ENCODE data around the gene ITPR2.

DNA sequence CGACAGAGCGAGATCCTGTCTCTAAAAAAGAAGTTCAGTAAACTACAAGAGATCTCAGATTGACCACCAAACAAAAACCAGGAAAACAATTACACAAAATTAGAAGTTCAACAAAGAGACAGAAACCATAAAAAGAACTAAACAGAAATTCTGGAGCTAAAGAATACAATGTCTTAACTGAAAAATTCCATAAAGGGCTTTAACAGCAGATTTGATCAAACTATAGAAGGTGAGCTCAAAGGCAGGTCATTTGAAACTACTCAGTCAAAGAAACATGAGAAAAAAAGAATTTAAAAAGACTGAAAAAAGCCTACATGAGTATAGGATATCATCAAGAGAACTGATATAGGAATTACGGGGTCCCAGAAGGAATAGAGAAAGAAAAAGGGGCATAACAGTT, 71.2 kb downstream of the ITPR2 start:
- TF ChIP-seq RAD21 (IDR thresholded peaks at IDR 0.05) (no peak), YY1 (IDR thresholded peaks at IDR 0.05) (no peak), JUND (IDR thresholded peaks at IDR 0.05) (no peak), FOXA1 (IDR thresholded peaks at IDR 0.05) (no peak), TAF1 (conservative IDR thresholded peaks at IDR 0.05) (no peak), SP1 (IDR thresholded peaks at IDR 0.05) (no peak), RXRA (IDR thresholded peaks at IDR 0.05) (no peak)
- TF ChIP-seq, protein P1, sequence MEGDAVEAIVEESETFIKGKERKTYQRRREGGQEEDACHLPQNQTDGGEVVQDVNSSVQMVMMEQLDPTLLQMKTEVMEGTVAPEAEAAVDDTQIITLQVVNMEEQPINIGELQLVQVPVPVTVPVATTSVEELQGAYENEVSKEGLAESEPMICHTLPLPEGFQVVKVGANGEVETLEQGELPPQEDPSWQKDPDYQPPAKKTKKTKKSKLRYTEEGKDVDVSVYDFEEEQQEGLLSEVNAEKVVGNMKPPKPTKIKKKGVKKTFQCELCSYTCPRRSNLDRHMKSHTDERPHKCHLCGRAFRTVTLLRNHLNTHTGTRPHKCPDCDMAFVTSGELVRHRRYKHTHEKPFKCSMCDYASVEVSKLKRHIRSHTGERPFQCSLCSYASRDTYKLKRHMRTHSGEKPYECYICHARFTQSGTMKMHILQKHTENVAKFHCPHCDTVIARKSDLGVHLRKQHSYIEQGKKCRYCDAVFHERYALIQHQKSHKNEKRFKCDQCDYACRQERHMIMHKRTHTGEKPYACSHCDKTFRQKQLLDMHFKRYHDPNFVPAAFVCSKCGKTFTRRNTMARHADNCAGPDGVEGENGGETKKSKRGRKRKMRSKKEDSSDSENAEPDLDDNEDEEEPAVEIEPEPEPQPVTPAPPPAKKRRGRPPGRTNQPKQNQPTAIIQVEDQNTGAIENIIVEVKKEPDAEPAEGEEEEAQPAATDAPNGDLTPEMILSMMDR (IDR thresholded peaks at IDR 0.05; ENCODE audit: low read depth, low read length, missing input control), result no peak
- TF ChIP-seq, protein P2, sequence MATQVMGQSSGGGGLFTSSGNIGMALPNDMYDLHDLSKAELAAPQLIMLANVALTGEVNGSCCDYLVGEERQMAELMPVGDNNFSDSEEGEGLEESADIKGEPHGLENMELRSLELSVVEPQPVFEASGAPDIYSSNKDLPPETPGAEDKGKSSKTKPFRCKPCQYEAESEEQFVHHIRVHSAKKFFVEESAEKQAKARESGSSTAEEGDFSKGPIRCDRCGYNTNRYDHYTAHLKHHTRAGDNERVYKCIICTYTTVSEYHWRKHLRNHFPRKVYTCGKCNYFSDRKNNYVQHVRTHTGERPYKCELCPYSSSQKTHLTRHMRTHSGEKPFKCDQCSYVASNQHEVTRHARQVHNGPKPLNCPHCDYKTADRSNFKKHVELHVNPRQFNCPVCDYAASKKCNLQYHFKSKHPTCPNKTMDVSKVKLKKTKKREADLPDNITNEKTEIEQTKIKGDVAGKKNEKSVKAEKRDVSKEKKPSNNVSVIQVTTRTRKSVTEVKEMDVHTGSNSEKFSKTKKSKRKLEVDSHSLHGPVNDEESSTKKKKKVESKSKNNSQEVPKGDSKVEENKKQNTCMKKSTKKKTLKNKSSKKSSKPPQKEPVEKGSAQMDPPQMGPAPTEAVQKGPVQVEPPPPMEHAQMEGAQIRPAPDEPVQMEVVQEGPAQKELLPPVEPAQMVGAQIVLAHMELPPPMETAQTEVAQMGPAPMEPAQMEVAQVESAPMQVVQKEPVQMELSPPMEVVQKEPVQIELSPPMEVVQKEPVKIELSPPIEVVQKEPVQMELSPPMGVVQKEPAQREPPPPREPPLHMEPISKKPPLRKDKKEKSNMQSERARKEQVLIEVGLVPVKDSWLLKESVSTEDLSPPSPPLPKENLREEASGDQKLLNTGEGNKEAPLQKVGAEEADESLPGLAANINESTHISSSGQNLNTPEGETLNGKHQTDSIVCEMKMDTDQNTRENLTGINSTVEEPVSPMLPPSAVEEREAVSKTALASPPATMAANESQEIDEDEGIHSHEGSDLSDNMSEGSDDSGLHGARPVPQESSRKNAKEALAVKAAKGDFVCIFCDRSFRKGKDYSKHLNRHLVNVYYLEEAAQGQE (IDR thresholded peaks at IDR 0.05), result no peak
- TF ChIP-seq, protein P3, sequence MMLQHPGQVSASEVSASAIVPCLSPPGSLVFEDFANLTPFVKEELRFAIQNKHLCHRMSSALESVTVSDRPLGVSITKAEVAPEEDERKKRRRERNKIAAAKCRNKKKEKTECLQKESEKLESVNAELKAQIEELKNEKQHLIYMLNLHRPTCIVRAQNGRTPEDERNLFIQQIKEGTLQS (IDR thresholded peaks at IDR 0.05), result no peak
